GM10248 (cell line): ENCODE results near the gene PLCXD1.

Experiments used
- CTCF ChIA-PET: fragments of 300-600 bp; sonication (Branson Sonifier 250); formaldehyde crosslinking; extraction: SDS; loops from one replicate; lab custom pipeline; 2021; ENCODE audit warnings: antibody characterized with exemption; lab: Yijun Ruan, JAX
- POLR2A ChIA-PET: fragments of 350-650 bp; sonication (Branson Sonifier 250); formaldehyde crosslinking; extraction: SDS; loops from one replicate; lab custom pipeline; 2020; ENCODE audit warnings: antibody characterized with exemption; lab: Yijun Ruan, JAX
- DNase-seq: peaks from one replicate; pipeline ENCODE4 v3.0.0; 2012; ENCODE audit errors: extremely low spot score
- TF ChIP-seq, protein P1 (sequence below): IDR thresholded peaks from 2 replicates; pipeline ENCODE4 v1.5.1; 2012; ENCODE audit warnings: mild to moderate bottlenecking, low read depth; ENCODE audit errors: extremely low read depth, missing control alignments, control extremely low read depth

PLCXD1 gene

DNA sequence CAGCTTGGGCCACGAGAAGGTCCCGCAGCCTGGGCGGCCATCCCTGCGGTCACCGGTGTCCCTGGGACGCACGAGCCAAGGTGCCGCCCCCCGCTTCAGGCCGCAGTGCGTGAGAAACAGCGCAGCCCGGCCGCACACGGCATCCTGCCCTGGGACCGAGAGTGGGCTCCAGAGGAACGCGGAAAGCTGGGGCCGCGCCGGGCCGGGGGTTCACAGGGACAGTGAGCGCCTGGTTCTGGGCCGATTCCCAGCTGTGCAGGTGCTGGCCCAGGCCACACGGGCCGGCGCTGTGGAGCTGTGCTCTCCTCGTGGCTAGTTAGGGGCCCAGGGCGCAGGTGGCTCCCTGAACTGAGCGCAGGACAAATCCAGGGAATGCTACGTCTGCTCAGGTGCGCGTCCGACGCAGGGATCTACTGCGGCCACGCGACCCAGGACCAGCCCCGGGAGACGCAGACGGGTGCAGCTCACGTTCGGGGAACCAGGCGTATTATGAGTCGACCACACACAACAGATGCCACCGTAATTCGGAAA is 63.3 kb downstream of the PLCXD1 start:
- POLR2A ChIA-PET, result no interaction called here
- DNase-seq, result no peak
- TF ChIP-seq, protein P1, sequence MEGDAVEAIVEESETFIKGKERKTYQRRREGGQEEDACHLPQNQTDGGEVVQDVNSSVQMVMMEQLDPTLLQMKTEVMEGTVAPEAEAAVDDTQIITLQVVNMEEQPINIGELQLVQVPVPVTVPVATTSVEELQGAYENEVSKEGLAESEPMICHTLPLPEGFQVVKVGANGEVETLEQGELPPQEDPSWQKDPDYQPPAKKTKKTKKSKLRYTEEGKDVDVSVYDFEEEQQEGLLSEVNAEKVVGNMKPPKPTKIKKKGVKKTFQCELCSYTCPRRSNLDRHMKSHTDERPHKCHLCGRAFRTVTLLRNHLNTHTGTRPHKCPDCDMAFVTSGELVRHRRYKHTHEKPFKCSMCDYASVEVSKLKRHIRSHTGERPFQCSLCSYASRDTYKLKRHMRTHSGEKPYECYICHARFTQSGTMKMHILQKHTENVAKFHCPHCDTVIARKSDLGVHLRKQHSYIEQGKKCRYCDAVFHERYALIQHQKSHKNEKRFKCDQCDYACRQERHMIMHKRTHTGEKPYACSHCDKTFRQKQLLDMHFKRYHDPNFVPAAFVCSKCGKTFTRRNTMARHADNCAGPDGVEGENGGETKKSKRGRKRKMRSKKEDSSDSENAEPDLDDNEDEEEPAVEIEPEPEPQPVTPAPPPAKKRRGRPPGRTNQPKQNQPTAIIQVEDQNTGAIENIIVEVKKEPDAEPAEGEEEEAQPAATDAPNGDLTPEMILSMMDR, result no peak
- CTCF ChIA-PET, result no interaction called here

DNA sequence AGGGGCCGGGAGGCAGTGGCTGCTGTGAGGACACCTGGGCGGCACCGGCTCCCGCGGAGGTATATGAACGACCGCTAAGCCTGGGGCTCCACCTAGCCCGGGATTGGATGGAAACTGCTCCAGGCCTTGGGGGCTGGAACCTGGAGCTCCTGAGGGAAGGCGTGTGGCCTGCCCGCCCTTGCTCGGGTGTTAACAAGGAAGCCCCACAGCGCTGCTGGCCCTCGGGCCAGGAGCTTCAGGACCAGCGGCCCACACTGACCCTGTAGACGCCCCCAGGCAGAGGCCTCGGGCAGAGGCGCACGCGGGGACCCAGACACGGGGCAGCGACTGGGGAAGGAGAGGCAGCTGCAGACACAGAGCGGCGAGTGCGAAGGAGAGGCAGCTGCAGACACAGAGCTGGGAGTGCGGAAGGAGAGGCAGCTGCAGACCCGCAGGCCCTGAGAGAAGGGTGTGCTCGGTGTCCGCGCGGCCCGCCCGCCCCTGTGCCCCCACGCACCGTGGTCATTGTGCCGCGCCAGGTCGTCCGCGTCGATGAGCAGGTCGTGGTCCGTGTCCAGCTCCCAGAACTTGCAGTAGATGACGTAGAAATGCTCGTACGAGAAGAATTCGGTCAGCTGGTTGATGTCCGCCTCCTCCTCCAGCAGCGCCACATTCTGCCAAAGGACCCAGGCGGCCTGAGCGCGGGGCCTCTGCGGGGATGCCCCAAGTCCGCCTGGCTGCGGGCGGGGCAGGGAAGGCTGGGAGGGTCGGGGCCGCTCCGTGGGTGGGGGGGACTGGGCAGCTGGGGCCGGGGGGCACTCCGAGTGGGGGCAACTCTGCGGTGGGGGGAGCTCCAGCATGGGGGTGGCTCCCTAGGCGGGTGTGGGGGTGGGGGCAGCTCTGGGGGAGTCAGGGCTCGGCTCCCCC is 64.1 kb downstream of the PLCXD1 start:
- POLR2A ChIA-PET, result no interaction called here
- no peak for DNase-seq
- TF ChIP-seq, protein P1, result no peak
- CTCF ChIA-PET, result no interaction called here

- ChIA-PET CTCF (no interaction called here), POLR2A (no interaction called here)
- no peak for DNase-seq
- TF ChIP-seq, protein P1, result no peak
Observed at GRCh38 chrX:346034-346813, 65.0 kb downstream of the PLCXD1 start.

- POLR2A ChIA-PET, result no interaction called here
- TF ChIP-seq, protein P1, result no peak
- DNase-seq, result no peak
- CTCF ChIA-PET, result no interaction called here
Observed at GRCh38 chrX:347351-348117, 66.4 kb downstream of the PLCXD1 start.

GRCh38 chrX:348461-349117 is 67.4 kb downstream of the PLCXD1 start:
- ChIA-PET CTCF (no interaction called here), POLR2A (no interaction called here)
- DNase-seq, result no peak
- TF ChIP-seq, protein P1, result no peak

- ChIA-PET POLR2A (no interaction called here), CTCF (no interaction called here)
- no peak for DNase-seq
- TF ChIP-seq, protein P1, result no peak
Observed at GRCh38 chrX:349196-349595, 68.0 kb downstream of the PLCXD1 start.
